Measurements from ENCODE around the gene LRRFIP2.

Gene LRRFIP2

DNA sequence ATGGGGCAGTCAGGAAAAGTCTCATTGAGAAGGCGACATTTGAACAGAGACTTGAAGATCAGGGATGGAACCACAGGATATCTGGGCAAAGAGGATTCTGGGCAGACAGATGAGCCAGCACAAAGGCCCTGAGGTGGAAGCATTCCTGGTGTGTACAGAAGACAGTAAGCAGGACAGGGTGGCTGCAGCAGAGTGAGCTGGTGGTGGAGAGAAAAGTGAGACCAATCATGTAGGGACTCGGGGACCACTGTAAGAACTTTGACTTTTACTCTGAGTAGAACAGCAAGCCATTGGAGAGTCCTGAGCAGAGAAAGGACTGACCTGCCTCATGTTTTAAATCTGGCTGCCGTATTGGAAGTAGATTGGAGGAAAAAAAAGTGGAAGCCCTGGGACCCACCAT, 29.9 kb upstream of the LRRFIP2 start:
- TF ChIP-seq, protein P1, sequence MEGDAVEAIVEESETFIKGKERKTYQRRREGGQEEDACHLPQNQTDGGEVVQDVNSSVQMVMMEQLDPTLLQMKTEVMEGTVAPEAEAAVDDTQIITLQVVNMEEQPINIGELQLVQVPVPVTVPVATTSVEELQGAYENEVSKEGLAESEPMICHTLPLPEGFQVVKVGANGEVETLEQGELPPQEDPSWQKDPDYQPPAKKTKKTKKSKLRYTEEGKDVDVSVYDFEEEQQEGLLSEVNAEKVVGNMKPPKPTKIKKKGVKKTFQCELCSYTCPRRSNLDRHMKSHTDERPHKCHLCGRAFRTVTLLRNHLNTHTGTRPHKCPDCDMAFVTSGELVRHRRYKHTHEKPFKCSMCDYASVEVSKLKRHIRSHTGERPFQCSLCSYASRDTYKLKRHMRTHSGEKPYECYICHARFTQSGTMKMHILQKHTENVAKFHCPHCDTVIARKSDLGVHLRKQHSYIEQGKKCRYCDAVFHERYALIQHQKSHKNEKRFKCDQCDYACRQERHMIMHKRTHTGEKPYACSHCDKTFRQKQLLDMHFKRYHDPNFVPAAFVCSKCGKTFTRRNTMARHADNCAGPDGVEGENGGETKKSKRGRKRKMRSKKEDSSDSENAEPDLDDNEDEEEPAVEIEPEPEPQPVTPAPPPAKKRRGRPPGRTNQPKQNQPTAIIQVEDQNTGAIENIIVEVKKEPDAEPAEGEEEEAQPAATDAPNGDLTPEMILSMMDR (IDR thresholded peaks at IDR 0.05), result no peak
- no peak for DNase-seq
- Histone ChIP-seq H3K27ac (no peak overlapping the region), H3K27me3 (no peaks in the 10 kb centered on the region), H3K9me3 (no peaks in the 10 kb centered on the region), H3K36me3 (peaks cover 6 to 30% (median 12%) of the 10 kb centered on the region in 3 donors), H3K4me1 (peaks cover 0 to 13% (median 5%) of the 10 kb centered on the region in 4 donors), H3K4me3 (no peak overlapping the region)
- intact Hi-C loops (cut with DNase I; ENCODE audit: low total_unique reads), result no loop called here

DNA sequence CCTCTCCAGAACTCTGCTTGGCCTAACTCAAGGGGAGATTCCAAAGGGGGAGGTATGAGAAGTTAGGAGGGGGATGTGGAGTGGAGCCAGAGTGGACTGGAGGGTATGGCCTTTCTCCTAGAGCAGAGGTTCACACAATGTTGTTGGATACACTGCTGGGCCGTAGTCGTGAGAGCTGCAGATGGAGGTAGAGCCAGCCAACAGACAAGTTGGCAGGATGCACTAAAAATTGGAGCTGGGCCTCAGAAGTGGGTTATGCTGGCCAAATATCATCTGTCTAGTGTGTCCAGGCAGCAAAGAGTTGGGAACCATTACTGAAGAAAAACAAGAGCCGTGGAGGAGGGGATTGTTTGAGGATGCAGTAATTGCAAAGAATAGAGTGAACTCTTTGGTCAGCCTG, 27.7 kb upstream of the LRRFIP2 start:
- Histone ChIP-seq H3K27me3 (no peaks in the 10 kb centered on the region), H3K4me3 (no peak overlapping the region), H3K36me3 (peaks cover 0 to 10% (median 0%) of the 10 kb centered on the region in 3 donors), H3K27ac (peak overlapping the region; percentile 42 to 50), H3K4me1 (peaks cover 0 to 13% (median 5%) of the 10 kb centered on the region in 4 donors), H3K9me3 (no peaks in the 10 kb centered on the region)
- intact Hi-C loops (cut with DNase I; ENCODE audit: low total_unique reads), result no loop called here
- TF ChIP-seq, protein P1 (IDR thresholded peaks at IDR 0.05), result no peak
- no peak for DNase-seq

DNA sequence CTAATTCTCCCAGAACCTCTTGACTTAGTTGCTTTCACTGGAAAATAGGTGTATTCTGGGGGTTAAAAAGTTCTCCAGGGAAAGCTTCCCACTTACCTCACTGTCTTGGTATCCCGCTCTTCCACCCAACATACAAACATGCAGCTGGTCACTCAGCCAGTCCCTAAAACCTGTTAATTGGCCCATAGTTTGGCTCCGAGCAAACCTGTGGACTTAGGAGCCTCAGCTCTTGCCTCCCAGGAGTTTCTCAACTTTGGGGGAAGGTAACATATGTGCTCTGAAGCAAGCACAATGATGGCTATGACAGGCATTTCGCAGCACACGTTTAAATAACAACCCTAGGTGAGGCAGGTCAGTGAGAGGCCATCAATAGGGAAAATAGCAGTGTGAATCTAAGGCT, 25.8 kb upstream of the LRRFIP2 start:
- TF ChIP-seq, protein P1 (IDR thresholded peaks at IDR 0.05), result no peak
- peaks cover 0 to 13% (median 5%) of the 10 kb centered on the region in 4 donors for H3K4me1 ChIP-seq
- H3K4me3 ChIP-seq, result no peak overlapping the region

DNA sequence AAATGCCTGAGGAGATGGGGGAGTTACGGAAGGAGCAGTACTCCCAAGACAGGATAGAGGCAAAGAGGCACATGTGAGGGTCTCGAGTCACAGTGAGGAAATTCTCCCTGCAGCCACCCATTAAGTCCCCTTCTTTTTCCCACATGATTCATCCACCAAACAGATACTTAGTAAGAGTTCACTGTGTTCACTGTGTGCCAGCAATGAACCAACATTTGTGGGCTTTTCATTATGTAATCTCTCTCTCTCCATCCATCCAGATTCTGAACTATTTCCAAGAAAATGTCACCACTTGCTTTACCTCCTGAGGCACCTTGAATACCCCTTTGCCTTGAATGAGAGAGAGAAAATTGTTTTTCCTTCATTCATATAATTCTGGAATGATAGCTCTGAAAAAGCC, 24.6 kb upstream of the LRRFIP2 start:
- Histone ChIP-seq H3K27ac (no peak overlapping the region), H3K36me3 (no peaks in the 10 kb centered on the region), H3K4me3 (no peak overlapping the region), H3K4me1 (peaks cover 0 to 13% (median 5%) of the 10 kb centered on the region in 4 donors), H3K27me3 (no peaks in the 10 kb centered on the region), H3K9me3 (no peaks in the 10 kb centered on the region)
- intact Hi-C loops (cut with DNase I; ENCODE audit: low total_unique reads), result no loop called here
- DNase-seq, result no peak
- TF ChIP-seq, protein P1 (IDR thresholded peaks at IDR 0.05), result no peak

More for the DNA sequence above, 25.8 kb upstream of the LRRFIP2 start:
- Histone ChIP-seq H3K36me3 (no peaks in the 10 kb centered on the region), H3K27ac (no peak overlapping the region), H3K9me3 (no peaks in the 10 kb centered on the region), H3K27me3 (no peaks in the 10 kb centered on the region)
- intact Hi-C loops (cut with DNase I; ENCODE audit: low total_unique reads), result no loop called here
- DNase-seq, result no peak

DNA sequence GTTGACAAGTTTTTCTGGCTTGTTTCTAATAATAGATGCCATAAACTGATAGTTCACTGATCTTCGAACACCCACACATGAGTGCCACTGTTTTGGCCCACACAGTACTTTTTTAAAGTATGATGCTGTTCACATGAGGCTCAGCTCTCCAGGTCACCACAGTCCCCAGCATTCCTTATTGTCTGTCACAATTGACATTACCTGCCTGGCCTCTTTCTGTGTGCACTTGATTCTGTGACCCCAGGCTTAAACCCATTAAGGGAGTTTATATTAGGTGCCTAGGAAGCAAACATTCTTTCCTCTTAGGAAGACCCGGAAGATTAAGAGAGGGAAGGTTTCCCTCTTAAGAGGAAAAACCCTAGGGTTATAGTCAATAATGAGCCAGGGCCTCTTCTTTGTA, 24.2 kb upstream of the LRRFIP2 start:
- TF ChIP-seq, protein P1 (IDR thresholded peaks at IDR 0.05), result no peak
- no peaks in the 10 kb centered on the region for H3K27me3 ChIP-seq
- peaks cover 0 to 13% (median 5%) of the 10 kb centered on the region in 4 donors for H3K4me1 ChIP-seq
- intact Hi-C loops (cut with DNase I; ENCODE audit: low total_unique reads), result no loop called here
- no peak overlapping the region for H3K27ac ChIP-seq
- no peaks in the 10 kb centered on the region for H3K9me3 ChIP-seq
- H3K4me3 ChIP-seq, result no peak overlapping the region
- DNase-seq, result no peak
- H3K36me3 ChIP-seq, result no peaks in the 10 kb centered on the region

DNA sequence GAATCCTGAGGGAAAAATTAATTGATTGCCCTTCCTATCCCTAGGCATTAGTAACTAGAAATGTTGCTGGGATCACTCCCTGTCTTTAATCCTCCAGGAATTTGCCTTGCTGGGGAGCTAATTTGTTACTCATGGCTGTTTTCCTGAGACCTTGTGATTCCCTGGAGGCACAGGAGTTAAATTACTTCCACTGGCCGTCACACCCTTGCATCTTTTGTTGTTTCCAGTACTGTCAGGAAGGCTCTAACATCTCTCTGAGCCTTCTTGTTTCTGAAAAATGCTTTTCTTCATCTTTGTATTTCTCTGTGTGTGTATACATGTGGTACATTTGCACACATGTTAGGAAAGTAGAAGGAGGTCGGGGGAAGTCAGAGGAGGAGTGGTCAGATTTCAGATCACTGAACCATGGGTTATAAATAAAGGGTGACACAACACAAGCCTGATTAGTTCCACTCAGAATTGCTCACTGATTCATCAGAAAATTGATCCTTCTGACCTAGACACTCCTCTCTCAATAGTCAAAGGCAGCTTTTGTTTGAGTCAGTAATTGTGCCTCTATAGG, 23.5 kb upstream of the LRRFIP2 start:
- peaks cover 0 to 13% (median 5%) of the 10 kb centered on the region in 4 donors for H3K4me1 ChIP-seq
- DNase-seq, result no peak
- no peak overlapping the region for H3K4me3 ChIP-seq
- no peaks in the 10 kb centered on the region for H3K27me3 ChIP-seq
- H3K27ac ChIP-seq, result no peak overlapping the region
- H3K36me3 ChIP-seq, result no peaks in the 10 kb centered on the region
- intact Hi-C loops (cut with DNase I; ENCODE audit: low total_unique reads), result no loop called here
- TF ChIP-seq, protein P1 (IDR thresholded peaks at IDR 0.05), result no peak
- H3K9me3 ChIP-seq, result no peaks in the 10 kb centered on the region

All from tibial artery (tissue), 4 donors.